HepG2 (cell line): ENCODE data around the gene EEF1AKMT3. TPM values are rescaled to one million over a fixed set of nuclear protein-coding genes. Genes with fewer than 3 reads are reported as not detected.

Experiments used
- ARID4A ChIP-seq: sonication (generic); formaldehyde crosslinking; IDR thresholded peaks from 2 replicates; pipeline ENCODE4 v1.5.0; 2020; ENCODE audit warnings: mild to moderate bottlenecking, missing genetic modification reagents, borderline replicate concordance
- ATF3 ChIP-seq: sonication (generic); formaldehyde crosslinking; IDR thresholded peaks from 2 replicates; pipeline ENCODE4 v1.4.0; 2020; ENCODE audit warnings: missing genetic modification reagents
- HMG20A ChIP-seq: IDR thresholded peaks from 2 replicates; pipeline ENCODE4 v1.6.1; 2016; ENCODE audit warnings: borderline replicate concordance
- KLF15 ChIP-seq: sonication (generic); formaldehyde crosslinking; IDR thresholded peaks from 2 replicates; pipeline ENCODE4 v1.8.1; 2023; ENCODE audit warnings: borderline replicate concordance, mild to moderate bottlenecking, inconsistent platforms, missing genetic modification reagents, mixed read lengths
- NAIF1 ChIP-seq: sonication (generic); formaldehyde crosslinking; IDR thresholded peaks from 2 replicates; pipeline ENCODE4 v1.5.0; 2020; ENCODE audit warnings: mild to moderate bottlenecking, missing genetic modification reagents, borderline replicate concordance
- NKX3-1 ChIP-seq: sonication (generic); formaldehyde crosslinking; IDR thresholded peaks from 2 replicates; pipeline ENCODE4 v1.5.0; 2020; ENCODE audit warnings: missing genetic modification reagents
- PBX3 ChIP-seq: sonication (generic); formaldehyde crosslinking; IDR thresholded peaks from 2 replicates; pipeline ENCODE4 v1.8.1; 2023; ENCODE audit warnings: missing genetic modification reagents, inconsistent platforms, borderline replicate concordance
- TGIF2 ChIP-seq: IDR thresholded peaks from 2 replicates; pipeline ENCODE4 v1.6.1; 2016; ENCODE audit warnings: control low read depth, missing compliant biosample characterization
- TP53 ChIP-seq: sonication (generic); formaldehyde crosslinking; conservative IDR thresholded peaks from 2 replicates; pipeline ENCODE4 v1.4.0; 2020; ENCODE audit warnings: missing genetic modification reagents
- ZFYVE20 ChIP-seq: sonication (generic); formaldehyde crosslinking; IDR thresholded peaks from 2 replicates; pipeline ENCODE4 v1.8.0; 2023; ENCODE audit warnings: low read depth, mild to moderate bottlenecking, moderate library complexity, missing genetic modification reagents, borderline replicate concordance
- ZNF121 ChIP-seq: sonication (generic); formaldehyde crosslinking; IDR thresholded peaks from 2 replicates; pipeline ENCODE4 v1.5.0; 2020; ENCODE audit warnings: mild to moderate bottlenecking, missing genetic modification reagents
- ZNF33B ChIP-seq: sonication (generic); formaldehyde crosslinking; IDR thresholded peaks from 2 replicates; pipeline ENCODE4 v1.5.1; 2020; ENCODE audit warnings: mild to moderate bottlenecking, missing genetic modification reagents
- ZNF362 ChIP-seq: sonication (generic); formaldehyde crosslinking; IDR thresholded peaks from 2 replicates; pipeline ENCODE4 v1.4.0; 2020; ENCODE audit warnings: missing genetic modification reagents, mild to moderate bottlenecking, borderline replicate concordance
- ZNF460 ChIP-seq: sonication (generic); formaldehyde crosslinking; IDR thresholded peaks from 2 replicates; pipeline ENCODE4 v1.5.1; 2020; ENCODE audit warnings: missing genetic modification reagents, mild to moderate bottlenecking, borderline replicate concordance
- ZNF816 ChIP-seq: sonication (generic); formaldehyde crosslinking; IDR thresholded peaks from 2 replicates; pipeline ENCODE4 v1.8.0; 2022; ENCODE audit warnings: missing genetic modification reagents, mild to moderate bottlenecking, borderline replicate concordance
- ZSCAN31 ChIP-seq: sonication (generic); formaldehyde crosslinking; IDR thresholded peaks from 2 replicates; pipeline ENCODE4 v1.5.0; 2020; ENCODE audit warnings: low read depth, mild to moderate bottlenecking, missing genetic modification reagents
- polyA plus RNA-seq, 8 experiments: library from polyadenylated mRNA; depleted of rRNA in 3 of 8; stranded (reverse) in 7 of 8; unstranded in 1 of 8; fragments of >200 nt; fragmentation: Illumina TruSeq in 4 of 8; extraction: Trizol in 4 of 8; gene quantifications; 2 replicates each; pipeline versions ENCODE4 v1.2.1 to v1.2.3, GENCODE V29; 2011 to 2016; ENCODE audit warnings: low read depth in 4 of 8, missing spikeins in 1 of 8, mixed read lengths in 1 of 8; ENCODE audit not compliant: insufficient read depth in 1 of 8
- total RNA-seq, 5 experiments: library from RNA; depleted of rRNA; stranded (reverse); fragments of >200 nt; fragmentation: Illumina TruSeq; extraction: Trizol; gene quantifications; 2 replicates each; pipeline ENCODE4 v1.2.3, GENCODE V29; 2016; ENCODE audit warnings: low read depth in 1 of 5
- TF ChIP-seq, protein P1 (sequence below): sonication (generic); formaldehyde crosslinking; IDR thresholded peaks from 2 replicates; pipeline ENCODE4 v1.5.0; 2020; ENCODE audit warnings: mild to moderate bottlenecking, missing genetic modification reagents
- TF ChIP-seq, protein P2 (sequence below): IDR thresholded peaks from 2 replicates; pipeline ENCODE4 v1.6.1; 2018; ENCODE audit warnings: missing genetic modification reagents, mild to moderate bottlenecking, missing compliant biosample characterization

EEF1AKMT3 gene
- total and polyA plus RNA-seq, 2 of the 13 experiments (the other 11 are each of a cell fraction or from before 2014, with no cell fraction given) = 4.7 to 11.4 TPM

- TF ChIP-seq, protein P1, sequence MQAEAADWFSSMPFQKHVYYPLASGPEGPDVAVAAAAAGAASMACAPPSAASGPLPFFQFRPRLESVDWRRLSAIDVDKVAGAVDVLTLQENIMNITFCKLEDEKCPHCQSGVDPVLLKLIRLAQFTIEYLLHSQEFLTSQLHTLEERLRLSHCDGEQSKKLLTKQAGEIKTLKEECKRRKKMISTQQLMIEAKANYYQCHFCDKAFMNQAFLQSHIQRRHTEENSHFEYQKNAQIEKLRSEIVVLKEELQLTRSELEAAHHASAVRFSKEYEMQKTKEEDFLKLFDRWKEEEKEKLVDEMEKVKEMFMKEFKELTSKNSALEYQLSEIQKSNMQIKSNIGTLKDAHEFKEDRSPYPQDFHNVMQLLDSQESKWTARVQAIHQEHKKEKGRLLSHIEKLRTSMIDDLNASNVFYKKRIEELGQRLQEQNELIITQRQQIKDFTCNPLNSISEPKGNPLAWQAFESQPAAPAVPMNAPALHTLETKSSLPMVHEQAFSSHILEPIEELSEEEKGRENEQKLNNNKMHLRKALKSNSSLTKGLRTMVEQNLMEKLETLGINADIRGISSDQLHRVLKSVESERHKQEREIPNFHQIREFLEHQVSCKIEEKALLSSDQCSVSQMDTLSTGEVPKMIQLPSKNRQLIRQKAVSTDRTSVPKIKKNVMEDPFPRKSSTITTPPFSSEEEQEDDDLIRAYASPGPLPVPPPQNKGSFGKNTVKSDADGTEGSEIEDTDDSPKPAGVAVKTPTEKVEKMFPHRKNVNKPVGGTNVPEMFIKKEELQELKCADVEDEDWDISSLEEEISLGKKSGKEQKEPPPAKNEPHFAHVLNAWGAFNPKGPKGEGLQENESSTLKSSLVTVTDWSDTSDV (CRISPR knock-in tag) = no peak
- TF ChIP-seq PBX3 (CRISPR knock-in tag) (no peak), ZNF33B (CRISPR knock-in tag) (peak; percentile 41; the same call in 1 of the 2 replicates), TGIF2 (CRISPR knock-in tag) (peak; percentile 83), KLF15 (CRISPR knock-in tag) (no peak), ZNF362 (CRISPR knock-in tag) (peak; percentile 61; the same call in 1 of the 2 replicates), NAIF1 (CRISPR knock-in tag) (peak; percentile 57; the same call in 1 of the 2 replicates), ZFYVE20 (CRISPR knock-in tag) (no peak), ATF3 (CRISPR knock-in tag) (peak; percentile 59; the same call in 1 of the 2 replicates), ZSCAN31 (CRISPR knock-in tag) (peak; percentile 92; the same call in 1 of the 2 replicates), ARID4A (CRISPR knock-in tag) (peak; percentile 100), HMG20A (no peak), TP53 (CRISPR knock-in tag) (0 out of 2 replicates have a peak, but pooled peaks have one; percentile 54), ZNF121 (no peak), ZNF460 (CRISPR knock-in tag) (no peak; the same call in 1 of the 2 replicates), ZNF816 (CRISPR knock-in tag) (no peak; the same call in 1 of the 2 replicates), NKX3-1 (CRISPR knock-in tag) (peak; percentile 76; the same call in 1 of the 2 replicates)
- TF ChIP-seq, protein P2, sequence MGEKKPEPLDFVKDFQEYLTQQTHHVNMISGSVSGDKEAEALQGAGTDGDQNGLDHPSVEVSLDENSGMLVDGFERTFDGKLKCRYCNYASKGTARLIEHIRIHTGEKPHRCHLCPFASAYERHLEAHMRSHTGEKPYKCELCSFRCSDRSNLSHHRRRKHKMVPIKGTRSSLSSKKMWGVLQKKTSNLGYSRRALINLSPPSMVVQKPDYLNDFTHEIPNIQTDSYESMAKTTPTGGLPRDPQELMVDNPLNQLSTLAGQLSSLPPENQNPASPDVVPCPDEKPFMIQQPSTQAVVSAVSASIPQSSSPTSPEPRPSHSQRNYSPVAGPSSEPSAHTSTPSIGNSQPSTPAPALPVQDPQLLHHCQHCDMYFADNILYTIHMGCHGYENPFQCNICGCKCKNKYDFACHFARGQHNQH (CRISPR knock-in tag) = peak; percentile 78
These were observed 463 bp upstream of the EEF1AKMT3 start, which contains the start of gene METTL1 (continued) for GRCh38 chr12:57771873-57772428.
